Erythroblast (primary cell): ENCODE measurements around the gene KDSR.

Source experiments
- GATA1 ChIP-seq: IDR thresholded peaks from 2 replicates; pipeline ENCODE4 v1.6.1; 2011; ENCODE audit warnings: low read depth, mild to moderate bottlenecking, control low read depth, low read length, moderate library complexity
- POLR2A ChIP-seq: IDR thresholded peaks from 2 replicates; pipeline ENCODE4 v1.6.1; 2011; ENCODE audit warnings: mild to moderate bottlenecking, low read length

GRCh38 chr18:63325086-63325686 is 41.8 kb downstream of the KDSR start:
- TF ChIP-seq POLR2A (no peak), GATA1 (no peak)
